ENCODE data around the gene SCG3. TPM values are rescaled to one million over a fixed set of nuclear protein-coding genes. Genes with fewer than 3 reads are reported as not detected.
"Not testable (repeated sequence)": the region's sequence is repeated elsewhere in the genome, so short reads cannot be mapped to it uniquely, and the experiment has no call there.

The SCG3 gene
- under 0.01 TPM for total RNA-seq

DNA sequence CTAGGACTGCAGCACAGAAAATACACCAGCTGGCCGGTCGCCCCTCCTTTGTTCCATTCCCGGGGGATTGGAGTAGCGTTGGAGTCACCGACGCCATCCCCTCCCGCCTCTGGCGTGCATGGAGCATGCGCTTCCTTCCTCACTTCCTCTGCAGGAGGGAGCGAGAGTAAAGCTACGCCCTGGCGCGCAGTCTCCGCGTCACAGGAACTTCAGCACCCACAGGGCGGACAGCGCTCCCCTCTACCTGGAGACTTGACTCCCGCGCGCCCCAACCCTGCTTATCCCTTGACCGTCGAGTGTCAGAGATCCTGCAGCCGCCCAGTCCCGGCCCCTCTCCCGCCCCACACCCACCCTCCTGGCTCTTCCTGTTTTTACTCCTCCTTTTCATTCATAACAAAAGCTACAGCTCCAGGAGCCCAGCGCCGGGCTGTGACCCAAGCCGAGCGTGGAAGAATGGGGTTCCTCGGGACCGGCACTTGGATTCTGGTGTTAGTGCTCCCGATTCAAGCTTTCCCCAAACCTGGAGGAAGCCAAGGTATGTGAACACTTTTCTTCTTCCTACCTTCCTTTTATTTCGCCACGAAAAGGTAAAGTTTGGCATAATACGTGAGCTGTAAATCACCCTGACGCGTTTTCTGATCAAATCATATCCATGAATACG, at the start of gene SCG3:
TSS of gene SCG3 (plus strand) at position 201 of the 661 bp plus-strand sequence. CDS start at position 454, 253 bp downstream.
- peak; percentile 9 to 74 (median 69) for DNase-seq (ENCODE audit: low read depth in 2 of 3, low spot score in 2 of 3)

DNA sequence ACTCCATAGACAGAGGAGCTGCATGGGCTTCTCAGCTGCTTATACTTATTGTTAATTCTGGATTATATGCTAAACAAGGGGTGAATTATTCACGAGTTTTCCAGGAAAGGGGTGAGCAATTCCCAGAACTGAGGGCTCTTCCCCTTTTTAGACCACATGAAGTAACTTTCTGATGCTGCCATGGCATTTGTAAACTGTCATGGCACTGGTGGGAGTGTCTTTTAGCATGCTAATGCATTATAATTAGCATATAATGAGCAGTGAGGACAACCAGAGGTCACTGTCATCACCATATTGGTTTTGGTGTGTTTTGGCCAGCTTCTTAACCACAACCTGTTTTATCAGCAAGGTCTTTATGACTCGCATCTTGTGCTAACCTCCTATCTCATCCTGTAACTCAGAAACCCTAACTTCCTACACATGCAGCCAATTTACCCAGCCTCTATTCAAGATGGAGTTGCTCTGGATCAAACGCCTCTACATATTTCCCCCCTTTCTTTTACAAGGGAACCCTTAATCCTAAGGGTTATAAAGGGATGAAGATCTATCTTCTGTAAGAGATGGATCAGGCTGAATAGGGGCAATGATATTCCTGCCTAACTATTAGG, 46.6 kb upstream of the SCG3 start:
- DNase-seq (ENCODE audit: low read depth in 2 of 3, low spot score in 2 of 3) = no peak

DNA sequence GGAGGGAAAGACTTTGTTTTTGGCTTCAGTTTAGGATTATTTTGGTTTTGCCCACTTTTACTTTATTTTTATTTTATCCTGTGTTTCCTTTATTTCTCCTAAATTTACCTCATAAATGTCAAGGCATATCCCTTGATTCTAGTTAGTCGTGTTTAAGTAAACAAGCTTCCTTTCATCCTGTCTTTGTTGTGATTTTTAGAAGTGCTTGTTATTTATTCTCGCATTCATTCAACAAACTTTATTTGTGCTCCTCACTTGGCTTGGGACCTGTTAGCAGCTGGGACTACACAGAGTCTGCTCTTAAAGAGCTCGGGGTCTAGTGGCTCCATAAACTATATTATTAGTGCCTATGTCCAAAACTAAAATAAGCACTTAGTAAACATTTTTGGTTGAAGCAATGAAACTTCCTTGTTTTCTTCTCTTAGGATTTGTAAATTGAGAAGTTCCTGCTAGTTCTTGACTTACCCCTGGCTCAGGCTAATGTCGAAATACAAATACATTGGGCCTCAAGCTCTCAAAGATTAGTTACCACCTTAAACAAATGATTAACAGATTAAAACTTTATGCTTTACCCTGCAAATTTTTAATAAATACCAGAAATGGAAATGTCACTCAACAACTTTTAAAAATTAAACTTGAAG, 39.7 kb upstream of the SCG3 start:
- no peak for DNase-seq (ENCODE audit: low read depth in 2 of 3, low spot score in 2 of 3)

DNA sequence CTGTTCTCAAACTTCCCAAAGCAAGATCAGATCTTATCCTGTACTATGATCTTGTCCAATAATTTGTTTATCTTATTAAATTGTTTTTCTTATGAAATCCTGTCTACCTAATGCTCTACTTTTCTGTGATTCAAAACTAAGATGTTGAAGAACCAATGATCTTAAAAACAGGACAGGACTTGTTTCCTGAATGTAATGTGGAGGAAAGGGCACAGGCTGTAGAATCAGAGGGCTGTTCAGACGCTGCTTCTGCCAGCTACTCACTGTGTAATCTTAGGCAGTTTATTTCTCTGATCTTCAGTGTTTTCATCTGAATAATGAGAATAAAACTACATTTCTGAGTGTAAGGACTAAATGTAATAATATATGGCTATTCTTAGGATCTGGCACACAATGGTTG, 38.6 kb upstream of the SCG3 start:
- no peak for DNase-seq (ENCODE audit: low read depth in 2 of 3, low spot score in 2 of 3)

DNA sequence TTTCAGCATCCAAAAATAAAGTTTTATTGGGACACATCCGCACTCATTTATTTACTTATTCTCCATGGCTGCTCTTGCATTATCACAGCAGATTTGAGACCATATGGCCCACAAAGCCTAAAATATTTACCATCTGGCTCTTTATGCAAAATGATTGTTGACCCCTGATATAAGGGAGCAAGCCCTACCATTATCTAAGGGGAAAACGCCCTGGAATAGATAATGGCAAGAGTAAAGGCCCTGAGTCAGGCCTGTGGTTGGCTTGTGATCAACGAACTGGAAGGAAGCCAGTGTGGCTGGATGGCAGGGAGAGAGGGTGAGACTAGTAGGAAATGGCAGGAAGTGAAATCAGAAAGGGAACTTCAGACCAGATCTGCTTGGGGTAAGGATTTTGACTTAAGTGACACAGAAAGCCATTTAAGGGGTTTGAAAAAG, 34.2 kb upstream of the SCG3 start:
- peak in 2 of 3 donors; percentile 59 to 65 for DNase-seq (ENCODE audit: low read depth in 2 of 3, low spot score in 2 of 3)

DNA sequence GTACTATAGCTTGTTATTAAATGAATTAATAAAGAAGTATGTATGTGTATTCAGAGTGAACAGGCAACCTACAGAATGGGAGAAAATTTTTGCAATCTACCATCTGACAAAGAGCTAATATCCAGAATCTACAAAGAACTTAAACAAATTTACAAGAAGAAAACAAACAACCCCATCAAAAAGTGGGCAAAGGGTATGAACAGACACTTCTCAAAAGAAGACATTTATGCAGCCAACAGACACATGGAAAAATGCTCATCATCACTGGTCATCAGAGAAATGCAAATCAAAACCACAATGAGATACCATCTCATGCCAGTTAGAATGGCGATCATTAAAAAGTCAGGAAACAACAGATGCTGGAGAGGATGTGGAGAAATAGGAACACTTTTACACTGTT, 33.2 kb upstream of the SCG3 start:
- not testable (repeated sequence) for DNase-seq (ENCODE audit: low read depth in 2 of 3, low spot score in 2 of 3)

DNA sequence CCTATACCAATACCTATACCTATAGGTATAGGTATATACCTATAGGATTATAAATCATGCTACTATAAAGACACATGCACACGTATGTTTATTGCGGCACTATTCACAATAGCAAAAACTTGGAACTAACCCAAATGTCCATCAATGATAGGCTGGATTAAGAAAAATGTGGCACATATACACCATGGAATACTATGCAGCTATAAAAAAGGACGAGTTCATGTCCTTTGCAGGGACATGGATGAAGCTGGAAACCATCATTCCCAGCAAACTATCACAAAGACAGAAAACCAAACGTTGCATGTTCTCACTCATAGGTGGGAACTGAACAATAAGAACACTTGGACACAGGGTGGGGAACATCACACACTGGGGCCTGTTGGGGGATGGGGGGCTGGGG, 32.7 kb upstream of the SCG3 start:
- not testable (repeated sequence) for DNase-seq (ENCODE audit: low read depth in 2 of 3, low spot score in 2 of 3)

DNA sequence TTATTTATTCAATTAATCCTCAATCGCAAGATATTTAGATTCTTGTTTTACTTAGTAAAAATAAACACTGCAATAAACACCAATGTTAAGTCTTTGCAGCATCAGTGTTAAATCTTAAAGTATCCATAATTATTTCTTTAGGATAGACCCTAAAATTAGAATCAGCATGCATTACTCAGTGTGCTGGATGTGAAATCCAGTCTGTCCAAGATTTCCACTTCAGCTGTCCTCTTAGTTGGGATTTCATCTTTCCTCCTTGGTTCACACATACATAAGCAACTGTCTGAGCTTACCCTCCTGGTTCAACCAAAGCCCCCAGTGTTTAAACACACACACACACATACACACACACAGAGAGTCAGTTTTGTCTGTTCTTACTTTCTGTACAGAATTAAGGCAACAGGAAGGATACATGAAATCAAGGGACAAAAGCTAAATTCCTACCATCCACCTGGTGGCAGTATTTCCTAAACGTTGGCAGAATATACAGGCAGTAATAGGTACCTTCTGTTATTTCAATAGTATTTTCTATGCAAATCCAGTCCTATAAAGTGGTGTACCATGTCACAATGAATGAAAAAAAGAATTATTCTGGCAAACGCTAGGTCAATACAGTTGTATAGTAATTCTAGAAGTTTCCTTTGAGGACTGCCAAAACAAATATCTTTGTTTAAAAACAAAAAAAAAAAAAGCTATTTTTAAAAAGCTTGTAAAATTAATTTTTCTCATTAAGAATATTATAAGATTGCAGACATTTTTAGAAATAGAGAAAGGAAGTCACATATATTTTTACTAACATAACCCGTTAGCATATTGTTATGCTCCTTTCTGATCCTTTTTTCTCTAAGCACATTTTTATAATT, 31.4 kb upstream of the SCG3 start:
- peak; percentile 19 to 91 (median 76) for DNase-seq (ENCODE audit: low read depth in 2 of 3, low spot score in 2 of 3)

DNA sequence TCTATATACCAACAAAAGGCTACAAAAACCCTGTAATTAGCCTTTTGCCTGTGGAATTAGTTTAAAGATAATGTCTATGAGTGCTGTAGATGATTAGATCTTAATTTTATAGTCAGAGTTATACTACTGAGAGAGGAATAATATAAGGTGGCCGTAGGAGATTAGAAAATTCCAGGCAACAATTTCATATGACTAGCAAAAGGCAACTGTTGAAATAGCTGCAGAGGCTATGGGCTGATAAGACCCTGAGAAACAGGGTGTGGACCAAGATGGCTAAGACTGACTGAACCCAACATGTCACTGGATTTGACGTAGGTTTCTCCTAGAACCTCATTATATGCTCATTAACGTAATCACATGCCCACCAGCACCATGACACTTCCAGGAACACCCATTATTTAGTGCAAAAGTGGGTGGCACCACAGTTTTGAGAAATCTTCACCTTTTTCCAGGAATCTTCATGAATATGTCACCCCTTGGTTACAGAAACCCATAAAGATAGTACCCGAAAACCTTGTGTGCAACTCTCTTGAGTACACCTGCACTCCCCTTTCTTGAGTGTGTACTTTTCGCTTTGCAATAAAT, 29.1 kb upstream of the SCG3 start:
- DNase-seq (ENCODE audit: low read depth in 2 of 3, low spot score in 2 of 3) = no peak

DNA sequence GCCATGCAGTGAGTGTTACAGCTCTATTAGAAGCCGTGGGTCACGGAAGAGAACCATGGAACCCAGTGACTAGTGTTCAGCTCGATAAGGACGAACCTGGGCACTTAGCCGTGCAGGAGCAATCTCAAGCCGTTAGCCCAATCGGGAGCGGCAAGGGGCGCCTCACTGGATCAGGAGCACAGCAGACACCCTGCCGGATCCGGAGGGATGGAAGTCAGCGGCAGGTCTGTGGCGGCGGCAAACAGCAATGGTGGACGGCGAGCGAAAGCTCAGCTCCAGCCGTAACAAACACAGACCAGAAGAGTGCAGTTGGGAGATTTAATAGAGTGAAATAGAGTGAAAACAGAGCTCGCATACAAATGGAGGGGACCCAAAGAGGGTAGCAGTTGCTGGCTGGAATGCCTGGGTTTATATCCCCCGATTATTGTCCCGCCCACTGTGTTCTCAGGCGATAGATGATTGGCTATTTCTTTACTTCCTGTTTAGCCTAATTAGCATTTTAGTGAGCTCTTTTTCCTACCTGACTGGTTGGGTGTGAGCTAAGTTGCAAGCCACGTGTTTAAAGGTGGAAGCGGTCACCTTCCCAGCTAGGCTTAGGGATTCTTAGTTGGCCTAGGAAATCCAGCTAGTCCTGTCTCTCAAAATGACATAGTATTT, 25.8 kb upstream of the SCG3 start:
- DNase-seq (ENCODE audit: low read depth in 2 of 3, low spot score in 2 of 3) = not testable (repeated sequence)

DNA sequence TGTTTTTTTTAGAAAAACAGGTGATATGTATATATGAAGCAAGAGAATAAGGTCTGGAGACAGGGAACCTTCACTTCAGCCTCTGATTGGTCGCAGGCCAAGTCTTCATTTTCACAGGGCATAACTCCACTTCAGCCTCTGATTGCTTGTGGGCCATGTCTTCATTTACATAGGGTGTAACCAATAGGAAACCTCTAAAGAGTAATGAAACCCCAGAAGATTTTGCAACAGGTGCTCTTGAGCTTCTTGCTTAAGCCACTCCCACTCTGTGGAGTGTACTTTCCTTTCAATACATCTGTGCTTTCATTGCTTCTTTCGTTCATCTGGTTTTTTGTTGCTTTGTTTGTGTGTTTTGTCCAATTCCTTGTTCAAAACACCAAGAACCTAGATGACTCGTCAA, 22.6 kb upstream of the SCG3 start:
- DNase-seq (ENCODE audit: low read depth in 2 of 3, low spot score in 2 of 3) = no peak

DNA sequence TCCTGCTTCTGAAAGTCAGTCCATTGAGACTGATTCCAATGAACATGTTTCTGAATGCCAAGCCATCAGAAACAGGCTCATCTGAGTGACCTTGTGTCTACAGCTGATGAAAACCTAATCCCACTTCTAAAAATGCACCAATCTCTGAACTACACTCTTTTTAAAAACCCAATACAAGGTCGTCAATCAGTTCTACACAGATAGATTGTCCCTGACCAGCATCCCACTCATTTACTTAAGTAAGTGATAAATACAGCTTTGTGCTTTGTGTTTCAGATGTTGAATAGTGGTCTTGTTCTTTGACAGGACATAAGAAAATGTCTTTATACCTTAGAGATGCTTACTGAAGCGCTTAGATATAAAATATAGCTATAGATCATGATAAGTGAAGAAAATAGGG, 20.2 kb upstream of the SCG3 start:
- no peak for DNase-seq (ENCODE audit: low read depth in 2 of 3, low spot score in 2 of 3)

DNA sequence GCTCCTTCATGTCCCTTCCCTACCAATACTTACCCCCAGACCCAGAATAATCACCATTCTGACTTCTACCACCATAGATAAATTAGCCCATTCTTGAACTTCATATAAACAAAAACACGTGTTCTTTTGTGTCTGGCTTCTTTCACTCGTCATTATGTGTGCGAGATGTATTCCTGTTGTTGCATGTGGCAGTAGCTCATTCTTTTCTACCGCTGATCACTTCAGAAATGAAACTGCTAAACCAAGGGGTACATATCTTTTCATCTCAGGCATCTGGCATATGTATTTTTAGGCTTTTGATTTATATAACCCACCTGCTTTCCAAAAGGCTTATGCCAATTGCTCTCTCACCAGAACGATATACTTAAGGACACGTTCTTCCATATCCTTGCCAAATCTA, 13.8 kb upstream of the SCG3 start:
- DNase-seq (ENCODE audit: low read depth in 2 of 3, low spot score in 2 of 3) = no peak

DNA sequence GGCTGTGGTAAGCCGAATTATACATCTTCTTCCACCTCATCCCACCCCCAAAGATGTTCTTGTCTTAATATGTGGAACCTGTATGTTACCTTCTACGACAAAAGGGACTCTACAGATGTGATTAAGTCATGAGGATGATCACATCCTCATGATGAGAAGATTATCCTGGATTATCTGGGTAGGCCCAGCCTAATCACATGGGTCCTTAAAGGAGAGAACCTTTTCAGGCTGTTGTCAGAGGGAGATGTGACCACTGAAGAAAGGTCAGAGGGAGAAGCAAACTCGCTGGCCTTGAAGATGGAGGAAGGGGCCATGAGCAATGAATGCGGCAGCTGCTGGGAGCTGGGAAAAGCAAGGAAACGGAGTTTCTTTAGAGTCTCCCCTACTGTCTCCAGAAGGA, 12.9 kb upstream of the SCG3 start:
- DNase-seq (ENCODE audit: low read depth in 2 of 3, low spot score in 2 of 3) = no peak

DNA sequence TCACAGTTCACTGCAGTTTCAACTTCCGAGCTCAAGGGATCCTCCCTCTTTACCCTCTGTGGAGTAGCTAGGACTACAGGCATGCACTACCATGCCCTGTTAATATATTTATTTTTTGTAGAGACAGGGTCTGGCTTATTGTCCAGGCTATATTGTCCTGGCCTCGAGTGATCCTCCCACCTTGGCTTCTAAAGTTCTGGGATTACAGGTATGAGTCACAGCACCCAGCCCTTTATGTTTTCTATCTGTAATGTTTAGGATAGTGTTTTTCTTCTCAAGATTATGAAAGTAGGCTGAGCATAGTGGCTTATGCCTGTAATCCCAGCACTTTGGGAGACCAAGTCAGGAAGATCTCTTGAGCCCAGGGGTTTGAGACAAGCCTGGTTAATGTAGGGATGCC, 11.9 kb upstream of the SCG3 start:
- no peak for DNase-seq (ENCODE audit: low read depth in 2 of 3, low spot score in 2 of 3)

DNA sequence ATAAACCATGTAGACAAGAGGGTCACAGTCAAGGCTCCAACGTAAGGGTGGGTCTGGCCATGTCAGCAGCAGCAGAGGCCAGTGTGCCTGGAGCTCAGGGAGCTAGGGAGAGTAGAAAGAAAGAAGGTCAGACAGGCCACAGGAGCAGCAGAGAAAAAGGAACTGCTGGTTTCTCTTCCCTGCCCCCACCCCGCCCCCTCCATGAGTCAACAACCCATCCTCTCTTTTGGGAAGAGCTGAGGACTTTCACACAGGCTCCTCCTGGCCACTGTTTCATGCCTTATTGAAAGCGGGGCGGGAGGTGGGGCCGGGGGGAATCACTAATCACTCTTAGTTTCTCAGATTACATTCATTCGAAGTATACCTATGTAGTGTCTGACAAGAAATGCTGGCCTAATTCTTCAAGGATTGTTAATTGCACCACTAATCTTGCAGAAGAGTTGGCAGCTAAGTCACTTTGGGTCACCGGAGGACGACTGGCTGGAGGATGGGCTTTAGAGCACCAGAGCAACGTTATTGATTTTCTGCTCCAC, 9.1 kb upstream of the SCG3 start:
- DNase-seq (ENCODE audit: low read depth in 2 of 3, low spot score in 2 of 3) = no peak

DNA sequence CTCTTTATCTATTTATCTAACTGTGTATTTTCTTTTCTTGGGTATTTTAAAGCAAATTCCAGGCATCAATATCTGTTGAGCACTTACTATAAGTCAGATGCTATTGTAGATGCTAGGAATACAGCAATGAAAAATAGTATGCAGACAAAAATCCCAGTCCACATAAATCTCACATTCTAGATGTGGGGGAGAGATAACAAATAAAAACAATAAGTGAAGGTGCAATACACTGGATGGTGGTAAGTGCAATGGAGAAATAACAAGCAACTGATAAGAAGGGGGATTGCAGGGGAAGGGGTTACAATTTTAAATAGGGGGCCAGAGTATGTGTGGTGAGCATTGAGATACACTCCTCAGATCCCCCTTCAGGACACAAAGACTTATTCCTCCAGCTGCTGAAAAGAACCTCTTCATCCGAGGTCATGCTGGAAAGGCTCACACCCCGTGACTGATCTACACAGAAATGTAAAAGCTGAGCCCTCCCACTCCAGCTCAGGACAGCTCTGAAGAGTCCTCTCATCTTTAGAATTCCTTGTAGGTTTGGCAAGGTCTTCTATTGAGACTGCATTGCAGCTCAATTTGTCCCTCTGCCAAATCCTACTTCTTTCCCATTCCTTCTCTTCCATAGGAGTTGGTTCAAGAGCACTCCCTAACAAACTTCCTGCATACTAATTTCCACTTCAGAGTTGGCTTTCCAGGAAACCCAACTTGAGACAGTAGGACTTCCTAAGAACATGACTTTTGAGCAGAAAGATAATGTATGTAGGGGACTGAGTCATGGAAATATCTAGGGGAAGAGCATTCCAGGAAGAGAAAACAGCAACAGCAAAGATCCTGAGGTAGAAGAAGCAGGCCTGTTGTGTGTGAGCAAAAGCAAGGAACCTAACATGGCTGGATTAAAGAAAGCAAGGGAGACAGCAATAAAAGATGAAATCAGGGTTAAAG, 8.1 kb upstream of the SCG3 start:
- DNase-seq (ENCODE audit: low read depth in 2 of 3, low spot score in 2 of 3) = no peak

DNA sequence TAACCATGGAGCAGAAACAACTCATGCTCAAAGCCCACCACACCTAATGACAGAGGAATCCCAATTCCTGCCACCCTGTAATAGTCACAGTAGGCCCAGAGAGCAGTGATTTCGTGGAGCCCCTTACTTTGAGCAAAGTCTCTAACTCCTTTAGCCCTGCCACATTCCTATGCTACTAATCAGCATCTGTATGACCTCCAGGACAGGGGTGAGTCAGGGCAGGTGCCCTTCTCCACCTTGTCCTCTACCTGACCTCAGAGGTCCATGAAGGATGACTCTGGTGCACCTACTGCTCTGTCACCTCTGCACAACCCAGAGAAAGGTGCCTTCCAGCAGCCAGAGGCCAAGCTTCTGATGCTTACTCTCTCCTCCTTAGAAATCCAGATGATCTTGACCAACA, 6.1 kb upstream of the SCG3 start:
- DNase-seq (ENCODE audit: low read depth in 2 of 3, low spot score in 2 of 3) = no peak

DNA sequence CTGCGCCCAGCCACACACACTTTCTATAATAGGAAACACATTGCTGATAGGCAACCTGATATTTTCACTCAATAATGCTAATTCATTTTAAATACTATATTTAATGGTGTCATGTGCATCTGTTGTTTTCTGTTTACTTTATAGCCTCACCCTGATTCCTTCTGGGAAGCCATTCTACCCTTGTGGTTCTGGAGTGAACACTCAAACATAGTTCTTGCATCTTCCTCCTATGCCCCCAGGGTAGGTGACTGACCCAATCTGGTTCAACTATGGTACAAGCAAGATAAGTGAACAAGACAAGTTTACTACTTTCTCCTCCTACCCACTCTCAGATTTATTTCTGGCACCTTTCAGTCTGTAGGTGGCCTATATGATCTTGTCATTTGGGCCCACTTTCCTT, 4.3 kb upstream of the SCG3 start:
- DNase-seq (ENCODE audit: low read depth in 2 of 3, low spot score in 2 of 3) = no peak
